Tibial nerve (tissue), 4 donors: Measurements from ENCODE around the gene MORN1.

Experiments
- EP300 ChIP-seq, 2 donors: sonication (generic); formaldehyde crosslinking; IDR thresholded peaks; one replicate each; pipeline ENCODE4 v1.6.1; 2017; ENCODE audit warnings: antibody characterized with exemption in 2 of 2, mild to moderate bottlenecking in 1 of 2
- POLR2A ChIP-seq, 2 donors: fragments of 450-650 bp; IDR thresholded peaks; one replicate each; pipeline ENCODE4 v1.6.1; 2017; ENCODE audit warnings: antibody characterized with exemption in 2 of 2, mild to moderate bottlenecking in 2 of 2, moderate library complexity in 2 of 2
- TF ChIP-seq, protein P1 (sequence below), 5 experiments: fragments of 200-600 bp in 3 of 5; fragments of 450-650 bp in 2 of 5; sonication (generic) in 3 of 5; IDR thresholded peaks; one replicate each; pipeline ENCODE4 v1.5.1; 2016 to 2019; ENCODE audit warnings: antibody characterized with exemption in 5 of 5, mild to moderate bottlenecking in 3 of 5, moderate library complexity in 2 of 5

DNA sequence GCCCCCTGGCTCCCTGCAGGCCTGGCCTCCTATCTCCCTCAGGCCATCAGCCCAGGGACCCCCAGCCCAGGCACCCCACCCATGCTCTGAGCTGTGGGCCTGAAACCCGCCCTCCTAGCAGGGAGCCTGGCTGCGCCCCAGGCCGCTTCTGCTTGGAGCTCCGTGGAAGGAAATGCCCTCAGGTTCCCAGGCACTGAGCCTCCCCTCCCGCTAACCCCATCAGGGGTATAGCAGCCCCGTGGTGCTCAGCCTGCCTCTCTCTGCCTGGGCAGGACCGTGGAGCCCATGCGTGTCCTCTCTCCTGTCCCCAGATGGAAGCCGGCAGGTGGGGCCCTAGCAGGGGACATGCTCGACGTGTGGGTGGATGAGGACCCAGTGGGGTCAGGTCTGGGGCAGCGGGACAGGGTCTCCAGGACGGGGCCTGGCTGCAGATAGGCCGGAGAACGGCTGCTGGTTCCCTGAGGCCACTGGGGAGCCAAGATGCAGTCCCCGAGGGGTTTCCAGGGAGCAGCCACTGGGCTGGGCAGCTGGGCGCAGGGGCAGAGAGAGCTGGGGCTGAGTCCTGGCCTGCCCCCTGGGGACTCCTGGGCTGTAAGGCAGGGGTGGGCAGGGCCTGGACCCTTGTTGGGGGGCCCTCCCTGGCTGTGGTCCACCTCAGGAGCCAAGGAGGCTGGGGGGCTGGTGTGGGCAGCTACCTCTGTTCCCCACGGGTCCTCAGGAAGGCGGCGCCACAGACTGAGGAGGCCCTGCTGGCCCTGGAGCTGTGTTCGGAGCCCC is 75.5 kb downstream of the MORN1 start:
- TF ChIP-seq, protein P1, sequence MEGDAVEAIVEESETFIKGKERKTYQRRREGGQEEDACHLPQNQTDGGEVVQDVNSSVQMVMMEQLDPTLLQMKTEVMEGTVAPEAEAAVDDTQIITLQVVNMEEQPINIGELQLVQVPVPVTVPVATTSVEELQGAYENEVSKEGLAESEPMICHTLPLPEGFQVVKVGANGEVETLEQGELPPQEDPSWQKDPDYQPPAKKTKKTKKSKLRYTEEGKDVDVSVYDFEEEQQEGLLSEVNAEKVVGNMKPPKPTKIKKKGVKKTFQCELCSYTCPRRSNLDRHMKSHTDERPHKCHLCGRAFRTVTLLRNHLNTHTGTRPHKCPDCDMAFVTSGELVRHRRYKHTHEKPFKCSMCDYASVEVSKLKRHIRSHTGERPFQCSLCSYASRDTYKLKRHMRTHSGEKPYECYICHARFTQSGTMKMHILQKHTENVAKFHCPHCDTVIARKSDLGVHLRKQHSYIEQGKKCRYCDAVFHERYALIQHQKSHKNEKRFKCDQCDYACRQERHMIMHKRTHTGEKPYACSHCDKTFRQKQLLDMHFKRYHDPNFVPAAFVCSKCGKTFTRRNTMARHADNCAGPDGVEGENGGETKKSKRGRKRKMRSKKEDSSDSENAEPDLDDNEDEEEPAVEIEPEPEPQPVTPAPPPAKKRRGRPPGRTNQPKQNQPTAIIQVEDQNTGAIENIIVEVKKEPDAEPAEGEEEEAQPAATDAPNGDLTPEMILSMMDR (IDR thresholded peaks at IDR 0.05): no peak
- no peak for TF ChIP-seq POLR2A (IDR thresholded peaks at IDR 0.05)
- no peak for TF ChIP-seq EP300 (IDR thresholded peaks at IDR 0.05)
